H1 (cell line): ENCODE results near the gene BCL2L12. TPM values are rescaled to one million over a fixed set of nuclear protein-coding genes. Genes with fewer than 3 reads are reported as not detected.
A peak's percentile ranks its signal among the peaks of the same experiment; 100 is the strongest.

Experiments used
- ASH2L ChIP-seq: fragments of 200-600, 300-600 bp; sonication (generic); IDR thresholded peaks from one replicate; pipeline ENCODE4 v1.7.1; 2017; ENCODE audit warnings: low read length
- CREB1 ChIP-seq: IDR thresholded peaks from 2 replicates; pipeline ENCODE4 v1.6.1; 2012; ENCODE audit warnings: inconsistent platforms
- CTBP2 ChIP-seq: IDR thresholded peaks from 2 replicates; pipeline ENCODE4 v1.7.0; 2011; ENCODE audit warnings: borderline replicate concordance, mild to moderate bottlenecking, moderate library complexity, mixed read lengths, low read length; ENCODE audit not compliant: insufficient read depth, insufficient read length
- KDM4A ChIP-seq: IDR thresholded peaks from one replicate; pipeline ENCODE4 v1.7.1; 2012; ENCODE audit warnings: low read depth, mild to moderate bottlenecking, moderate library complexity, low read length, inconsistent platforms; ENCODE audit not compliant: severe bottlenecking
- NANOG ChIP-seq: IDR thresholded peaks from 2 replicates; pipeline ENCODE4 v1.6.1; 2011; ENCODE audit warnings: low read length, low read depth, mild to moderate bottlenecking, inconsistent platforms; ENCODE audit not compliant: insufficient read depth, poor library complexity, severe bottlenecking
- POLR2A ChIP-seq, 2 experiments: IDR thresholded peaks; 1 replicate in 1 of 2; 2 replicates in 1 of 2; pipeline ENCODE4 v1.6.1; 2011; ENCODE audit warnings: low read depth in 2 of 2, low read length in 2 of 2, mild to moderate bottlenecking in 2 of 2; ENCODE audit errors: control extremely low read depth in 1 of 2
- RAD21 ChIP-seq, 2 experiments: IDR thresholded peaks in 1 of 2; conservative IDR thresholded peaks in 1 of 2; 2 replicates each; pipeline ENCODE4 v1.6.1; 2011; ENCODE audit warnings: low read depth in 2 of 2, low read length in 2 of 2, improper control_type of control experiment in 1 of 2, inconsistent platforms in 1 of 2, mild to moderate bottlenecking in 1 of 2, moderate library complexity in 1 of 2
- RBBP5 ChIP-seq: IDR thresholded peaks from 2 replicates; pipeline ENCODE4 v1.7.1; 2012; ENCODE audit warnings: low read depth, mild to moderate bottlenecking, inconsistent platforms, low read length, moderate library complexity, borderline replicate concordance
- SP2 ChIP-seq: IDR thresholded peaks from 2 replicates; pipeline ENCODE4 v1.6.1; 2012; ENCODE audit warnings: mild to moderate bottlenecking, low read length, inconsistent platforms
- SP4 ChIP-seq: IDR thresholded peaks from 2 replicates; pipeline ENCODE4 v1.6.1; 2012; ENCODE audit warnings: low read length, inconsistent platforms
- TAF1 ChIP-seq: IDR thresholded peaks from 2 replicates; pipeline ENCODE4 v1.6.1; 2011; ENCODE audit warnings: mild to moderate bottlenecking, low read depth, low read length
- TBP ChIP-seq: IDR thresholded peaks from 2 replicates; pipeline ENCODE4 v1.6.1; 2011; ENCODE audit warnings: low read depth, low read length, improper control_type of control experiment
- TEAD4 ChIP-seq: IDR thresholded peaks from 2 replicates; pipeline ENCODE4 v1.6.1; 2012; ENCODE audit warnings: low read depth, low read length, inconsistent platforms, mixed read lengths
- YY1 ChIP-seq: IDR thresholded peaks from 2 replicates; pipeline ENCODE4 v1.6.1; 2011; ENCODE audit warnings: low read depth, mild to moderate bottlenecking, low read length
- polyA plus RNA-seq, 7 experiments: library from polyadenylated mRNA; depleted of rRNA in 3 of 7; stranded (reverse) in 5 of 7; unstranded in 2 of 7; fragments of >200 nt in 5 of 7; fragments of 200-250 nt in 2 of 7; gene quantifications; 1 replicate in 5 of 7; 2 replicates in 1 of 7; 4 replicates in 1 of 7; pipeline versions ENCODE4 v1.2.1 to v1.2.3, GENCODE V29; 2011 to 2013; ENCODE audit warnings: missing spikeins in 2 of 7, mixed read lengths in 2 of 7
- total RNA-seq: library from RNA; stranded (reverse); fragmentation: NEBNext Ultra II Directional; extraction: Animal tissue kit (Norgen Biotek cat#: 25700); gene quantifications from 2 replicates; pipeline ENCODE4 v1.2.1, GENCODE V29; 2021

BCL2L12 gene
- total and polyA plus RNA-seq, 2 of the 8 experiments (the other 6 are each of a cell fraction or from before 2014, with no cell fraction given) = 126 to 209 TPM

GRCh38 chr19:49664171-49665035 lies 1.3 kb upstream of the BCL2L12 start (continued):
- TF ChIP-seq NANOG (no peak), RBBP5 (no peak), TEAD4 (no peak), TBP (no peak), TAF1 (0 out of 2 replicates have a peak, but pooled peaks have one; percentile 43), YY1 (no peak), CREB1 (peak; percentile 48; the same call in 1 of the 2 replicates), CTBP2 (no peak), KDM4A (peak; percentile 52), RAD21 (IDR thresholded peaks at IDR 0.05 in 1 of 2, conservative IDR thresholded peaks at IDR 0.05 in 1 of 2; ENCODE audit: low read depth in 2 of 2, low read length in 2 of 2) (no peak), SP4 (peak; percentile 36; the same call in 1 of the 2 replicates), ASH2L (peak; percentile 36), POLR2A (IDR thresholded peaks at IDR 0.05; ENCODE audit: control extremely low read depth in 1 of 2, low read depth in 2 of 2, low read length in 2 of 2) (peak; percentile 51 to 78), SP2 (no peak)
